Measurements from ENCODE around the gene NOXO1. TPM values are rescaled to one million over a fixed set of nuclear protein-coding genes. Genes with fewer than 3 reads are reported as not detected.
A peak's percentile ranks its signal among the peaks of the same experiment; 100 is the strongest.

NOXO1 gene
- total RNA-seq, 2 experiments from 2014 or later = 0.56 to 0.99 TPM

GRCh38 chr16:1998360-1998835, 17.1 kb upstream of the NOXO1 start:
- H3K27me3 Mint-ChIP-seq = no peaks in the 10 kb centered on the region
- H3K9me3 Mint-ChIP-seq = no peaks in the 10 kb centered on the region
- CTCF ChIA-PET = no interaction called here
- peaks cover 6% of the 10 kb centered on the region for H3K4me1 Mint-ChIP-seq (ENCODE audit: low read depth)
- Histone ChIP-seq H3K9me3 (ENCODE audit: control insufficient read depth in 1 of 2, insufficient read depth in 1 of 2, low read length in 2 of 2) (no peaks in the 10 kb centered on the region), H3K27me3 (ENCODE audit: control insufficient read depth in 1 of 2, insufficient read depth in 2 of 2, low read length in 2 of 2) (no peaks in the 10 kb centered on the region), H3K36me3 (ENCODE audit: insufficient read depth, low read length) (peaks cover 58% of the 10 kb centered on the region), H3K4me1 (ENCODE audit: insufficient read depth, low read length) (peaks cover 3% of the 10 kb centered on the region), H3K4me3 (ENCODE audit: low read length) (no peak overlapping the region), H3K27ac (ENCODE audit: low read depth in 1 of 2, low read length in 2 of 2) (no peak overlapping the region)
- DNase-seq (no peak), ATAC-seq (ENCODE audit: poor library complexity) (no peak)
- intact Hi-C loops (cut with DNase I, micrococcal nuclease) = no loop called here
- POLR2A ChIA-PET = no interaction called here
- peaks cover 38% of the 10 kb centered on the region for H3K36me3 Mint-ChIP-seq (ENCODE audit: low read depth)
- no peak for TF ChIP-seq CTCF (IDR thresholded peaks at IDR 0.05)
- no peak overlapping the region for H3K4me3 Mint-ChIP-seq
- H3K27ac Mint-ChIP-seq = no peak overlapping the region

- Histone ChIP-seq H3K27ac (ENCODE audit: low read depth in 1 of 2, low read length in 2 of 2) (no peak overlapping the region), H3K27me3 (ENCODE audit: control insufficient read depth in 1 of 2, insufficient read depth in 2 of 2, low read length in 2 of 2) (no peaks in the 10 kb centered on the region), H3K36me3 (ENCODE audit: insufficient read depth, low read length) (peaks cover 51% of the 10 kb centered on the region), H3K4me3 (ENCODE audit: low read length) (no peak overlapping the region), H3K9me3 (ENCODE audit: control insufficient read depth in 1 of 2, insufficient read depth in 1 of 2, low read length in 2 of 2) (peaks cover 0 to 6% of the 10 kb centered on the region in 2 experiments), H3K4me1 (ENCODE audit: insufficient read depth, low read length) (no peaks in the 10 kb centered on the region)
- H3K27ac Mint-ChIP-seq = no peak overlapping the region
- H3K36me3 Mint-ChIP-seq (ENCODE audit: low read depth) = peaks cover 38% of the 10 kb centered on the region
- CTCF ChIA-PET = no interaction called here
- H3K4me3 Mint-ChIP-seq = no peak overlapping the region
- ATAC-seq (ENCODE audit: poor library complexity) (no peak), DNase-seq (no peak)
- H3K9me3 Mint-ChIP-seq = no peaks in the 10 kb centered on the region
- H3K27me3 Mint-ChIP-seq = no peaks in the 10 kb centered on the region
- no peak for TF ChIP-seq CTCF (IDR thresholded peaks at IDR 0.05)
- H3K4me1 Mint-ChIP-seq (ENCODE audit: low read depth) = peaks cover 6% of the 10 kb centered on the region
- POLR2A ChIA-PET = interaction anchor here (0.7 to 1.7 kb wide), 3 partner anchors 14 to 158 kb away, joined by 3 to 4 read pairs (median 4); partner anchors contain the start of genes GFER, RPS2 and TRAF7
- intact Hi-C loops (cut with DNase I, micrococcal nuclease) = no loop called here
These were observed 16.5 kb upstream of the NOXO1 start for GRCh38 chr16:1997494-1998359.

- H3K4me3 Mint-ChIP-seq = peak overlapping the region; percentile 82
- peak overlapping the region in 1 of 2 donors; percentile 44 for H3K27ac ChIP-seq (ENCODE audit: low read depth in 1 of 2, low read length in 2 of 2)
- intact Hi-C loops (cut with DNase I, micrococcal nuclease) = loop anchor here in 1 of 2 experiments (5.0 kb wide), 1 partner anchor 51 kb away; the partner anchor contains the start of gene MSRB1
These were observed 12.5 kb upstream of the NOXO1 start for GRCh38 chr16:1993731-1994131.

More at GRCh38 chr16:1993731-1994131, 12.5 kb upstream of the NOXO1 start:
- H3K27me3 ChIP-seq (ENCODE audit: control insufficient read depth in 1 of 2, insufficient read depth in 2 of 2, low read length in 2 of 2) = peaks cover 13 to 15% of the 10 kb centered on the region in 2 experiments
- ChIA-PET CTCF (interaction anchor here (1.0 to 2.5 kb wide), 2 partner anchors 10 to 23 kb away, joined by 6 to 7 read pairs; no protein-coding TSS in a partner anchor), POLR2A (interaction anchor here (0.6 to 5.1 kb wide), 7 partner anchors 10 to 161 kb away, joined by 3 to 55 read pairs (median 5); partner anchors contain the start of genes GFER, NOXO1, RPS2 and TBL3)
- DNase-seq (peak in 2 of 14 experiments; percentile 58 to 63), ATAC-seq (ENCODE audit: poor library complexity) (no peak)
- H3K27ac Mint-ChIP-seq = peak overlapping the region; percentile 78
- peaks cover 12% of the 10 kb centered on the region for H3K27me3 Mint-ChIP-seq
- H3K4me1 Mint-ChIP-seq (ENCODE audit: low read depth) = peaks cover 23% of the 10 kb centered on the region
- no peak for TF ChIP-seq CTCF (IDR thresholded peaks at IDR 0.05)
- no peak overlapping the region for H3K4me3 ChIP-seq (ENCODE audit: low read length)
- peaks cover 13% of the 10 kb centered on the region for H3K36me3 Mint-ChIP-seq (ENCODE audit: low read depth)
- H3K36me3 ChIP-seq (ENCODE audit: insufficient read depth, low read length) = peaks cover 14% of the 10 kb centered on the region
- H3K9me3 ChIP-seq (ENCODE audit: control insufficient read depth in 1 of 2, insufficient read depth in 1 of 2, low read length in 2 of 2) = peaks cover 0 to 18% of the 10 kb centered on the region in 2 experiments
- H3K9me3 Mint-ChIP-seq = no peaks in the 10 kb centered on the region
- peaks cover 26% of the 10 kb centered on the region for H3K4me1 ChIP-seq (ENCODE audit: insufficient read depth, low read length)

Measured in CD4-positive, alpha-beta T cell (primary cell).